Smooth muscle cell (in vitro differentiated cells): ENCODE measurements around the gene HCCS. TPM values are rescaled to one million over a fixed set of nuclear protein-coding genes. Genes with fewer than 3 reads are reported as not detected.

ENCODE experiments used
- DNase-seq: peaks from one replicate; lab custom pipeline; 2025; ENCODE audit not compliant: unreplicated experiment; lab: John Stamatoyannopoulos, UW
- H2AFZ ChIP-seq: fragments of 200-600 bp; sonication (generic); 2 replicates; pipeline ENCODE4 v1.6.0; 2016; ENCODE audit warnings: antibody characterized with exemption, low read depth, mild to moderate bottlenecking
- H3F3A ChIP-seq: fragments of 200-600 bp; sonication (generic); 2 replicates; pipeline ENCODE4 v1.6.0; 2017; ENCODE audit warnings: antibody characterized with exemption, low read depth
- H3K27ac ChIP-seq: fragments of 200-600 bp; sonication (generic); 2 replicates; pipeline ENCODE4 v1.5.1; 2016; ENCODE audit warnings: low read depth, mild to moderate bottlenecking
- H3K27me3 ChIP-seq: fragments of 200-600 bp; sonication (generic); 2 replicates; pipeline ENCODE4 v1.6.1; 2016; ENCODE audit warnings: low read depth, mild to moderate bottlenecking
- H3K36me3 ChIP-seq: fragments of 200-600 bp; sonication (generic); 2 replicates; pipeline ENCODE4 v1.5.1; 2016; ENCODE audit warnings: low read depth
- H3K4me1 ChIP-seq: fragments of 200-600 bp; sonication (generic); 2 replicates; pipeline ENCODE4 v1.5.1; 2016; ENCODE audit warnings: low read depth
- H3K4me2 ChIP-seq: fragments of 200-600 bp; sonication (generic); 2 replicates; pipeline ENCODE4 v1.6.0; 2016; ENCODE audit warnings: mild to moderate bottlenecking
- H3K4me3 ChIP-seq: fragments of 200-600 bp; sonication (generic); 2 replicates; pipeline ENCODE4 v1.5.1; 2016; ENCODE audit warnings: mild to moderate bottlenecking
- H3K79me2 ChIP-seq: fragments of 200-600 bp; sonication (generic); 2 replicates; pipeline ENCODE4 v1.6.0; 2016; ENCODE audit warnings: low read depth, mild to moderate bottlenecking
- H3K9ac ChIP-seq: fragments of 200-600 bp; sonication (generic); 2 replicates; pipeline ENCODE4 v1.6.0; 2016; ENCODE audit warnings: low read depth
- H3K9me3 ChIP-seq: fragments of 200-600 bp; sonication (generic); replicated peaks from 2 replicates; pipeline ENCODE4 v1.5.1; 2016; ENCODE audit warnings: low read depth
- H4K20me1 ChIP-seq: fragments of 200-600 bp; sonication (generic); 2 replicates; pipeline ENCODE4 v1.6.0; 2016; ENCODE audit warnings: low read depth
- WGBS: methylation state at CpG from one replicate; pipeline ENCODE4 v1.1.7; 2016; ENCODE audit warnings: low lambda C conversion rate; 5-methylcytosine and 5-hydroxymethylcytosine counted together
- polyA plus RNA-seq: library from polyadenylated mRNA; unstranded; fragments of >200 nt; fragmentation: Nextera tagmentation; extraction: Ambion mirVana; gene quantifications from 2 replicates; pipeline ENCODE4 v1.2.1, GENCODE V29; 2016
- total RNA-seq: library from RNA; depleted of rRNA; stranded (reverse); fragments of >200 nt; gene quantifications from 2 replicates; pipeline ENCODE4 v1.2.3, GENCODE V29; 2014
- TF ChIP-seq, protein P1 (sequence below): fragments of 200-600 bp; sonication (generic); IDR thresholded peaks from 2 replicates; pipeline ENCODE4 v1.5.1; 2017; ENCODE audit warnings: borderline replicate concordance, mild to moderate bottlenecking, antibody characterized with exemption; ENCODE audit not compliant: insufficient read depth, poor library complexity, severe bottlenecking

Gene HCCS
- total and polyA plus RNA-seq, 2 experiments from 2014 or later, result 25.8 to 27.3 TPM

GRCh38 chrX:11124112-11124511 is 13.0 kb downstream of the HCCS start:
- Histone ChIP-seq H3K4me3 (no peak overlapping the region), H3K9ac (no peak overlapping the region), H2AFZ (no peak overlapping the region), H3K79me2 (no peaks in the 10 kb centered on the region), H3K36me3 (peaks cover 3% of the 10 kb centered on the region), H3K4me2 (no peak overlapping the region), H4K20me1 (no peaks in the 10 kb centered on the region), H3K4me1 (no peaks in the 10 kb centered on the region), H3K27me3 (no peaks in the 10 kb centered on the region), H3K9me3 (no peaks in the 10 kb centered on the region), H3F3A (no peaks in the 10 kb centered on the region), H3K27ac (no peak overlapping the region)
- TF ChIP-seq, protein P1, sequence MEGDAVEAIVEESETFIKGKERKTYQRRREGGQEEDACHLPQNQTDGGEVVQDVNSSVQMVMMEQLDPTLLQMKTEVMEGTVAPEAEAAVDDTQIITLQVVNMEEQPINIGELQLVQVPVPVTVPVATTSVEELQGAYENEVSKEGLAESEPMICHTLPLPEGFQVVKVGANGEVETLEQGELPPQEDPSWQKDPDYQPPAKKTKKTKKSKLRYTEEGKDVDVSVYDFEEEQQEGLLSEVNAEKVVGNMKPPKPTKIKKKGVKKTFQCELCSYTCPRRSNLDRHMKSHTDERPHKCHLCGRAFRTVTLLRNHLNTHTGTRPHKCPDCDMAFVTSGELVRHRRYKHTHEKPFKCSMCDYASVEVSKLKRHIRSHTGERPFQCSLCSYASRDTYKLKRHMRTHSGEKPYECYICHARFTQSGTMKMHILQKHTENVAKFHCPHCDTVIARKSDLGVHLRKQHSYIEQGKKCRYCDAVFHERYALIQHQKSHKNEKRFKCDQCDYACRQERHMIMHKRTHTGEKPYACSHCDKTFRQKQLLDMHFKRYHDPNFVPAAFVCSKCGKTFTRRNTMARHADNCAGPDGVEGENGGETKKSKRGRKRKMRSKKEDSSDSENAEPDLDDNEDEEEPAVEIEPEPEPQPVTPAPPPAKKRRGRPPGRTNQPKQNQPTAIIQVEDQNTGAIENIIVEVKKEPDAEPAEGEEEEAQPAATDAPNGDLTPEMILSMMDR, result no peak
- DNase-seq, result no peak
- WGBS, result 52% methylated on average over 2 of the region's 2 CpGs

- Histone ChIP-seq H3K27me3 (no peaks in the 10 kb centered on the region), H3K9ac (no peak overlapping the region), H3F3A (no peaks in the 10 kb centered on the region), H3K4me2 (no peak overlapping the region), H2AFZ (no peak overlapping the region), H3K36me3 (peaks cover 3% of the 10 kb centered on the region), H3K4me1 (no peaks in the 10 kb centered on the region), H3K9me3 (no peaks in the 10 kb centered on the region), H3K27ac (no peak overlapping the region), H3K79me2 (no peaks in the 10 kb centered on the region), H3K4me3 (no peak overlapping the region), H4K20me1 (no peaks in the 10 kb centered on the region)
- 74% methylated on average over 5 of the region's 5 CpGs for WGBS
- DNase-seq, result no peak
- TF ChIP-seq, protein P1, result no peak
Measured at GRCh38 chrX:11125060-11125459, 13.9 kb downstream of the HCCS start.

DNA sequence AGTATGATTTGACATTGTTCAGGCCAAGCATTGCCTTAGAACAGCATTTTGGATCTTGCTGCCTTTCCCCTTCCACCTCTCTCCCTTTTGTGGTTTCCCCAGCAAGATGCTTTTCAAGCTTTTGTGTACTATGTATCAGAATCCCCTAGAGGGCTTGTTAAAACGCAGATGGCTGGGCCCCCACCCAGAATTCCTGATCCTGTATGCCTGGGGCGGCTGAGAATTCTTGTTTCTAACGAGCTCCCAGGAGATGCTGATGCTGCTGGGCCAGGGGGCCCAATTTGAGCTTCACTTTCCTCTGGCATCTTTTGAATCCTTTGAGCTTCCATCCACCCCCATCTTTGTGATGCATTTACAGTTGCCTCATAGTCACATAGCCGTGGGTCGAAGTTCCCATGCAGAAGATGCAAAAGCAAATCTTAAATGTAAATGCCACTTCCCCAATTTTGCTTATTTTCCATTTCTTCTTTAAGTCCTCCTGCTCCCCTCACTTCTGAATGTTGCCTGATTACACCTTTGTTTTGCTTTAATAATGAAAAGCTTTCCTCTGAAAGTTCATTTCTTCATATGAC is 18.5 kb downstream of the HCCS start:
- no peak for DNase-seq
- WGBS, result 58% methylated on average over 5 of the region's 5 CpGs
- Histone ChIP-seq H3K9ac (no peak overlapping the region), H3K4me2 (no peak overlapping the region), H3K4me1 (no peaks in the 10 kb centered on the region), H3K9me3 (no peaks in the 10 kb centered on the region), H3K4me3 (no peak overlapping the region), H3K36me3 (no peaks in the 10 kb centered on the region), H2AFZ (no peak overlapping the region), H4K20me1 (no peaks in the 10 kb centered on the region), H3F3A (no peaks in the 10 kb centered on the region), H3K27me3 (no peaks in the 10 kb centered on the region), H3K27ac (no peak overlapping the region), H3K79me2 (no peaks in the 10 kb centered on the region)
- TF ChIP-seq, protein P1, result no peak

DNA sequence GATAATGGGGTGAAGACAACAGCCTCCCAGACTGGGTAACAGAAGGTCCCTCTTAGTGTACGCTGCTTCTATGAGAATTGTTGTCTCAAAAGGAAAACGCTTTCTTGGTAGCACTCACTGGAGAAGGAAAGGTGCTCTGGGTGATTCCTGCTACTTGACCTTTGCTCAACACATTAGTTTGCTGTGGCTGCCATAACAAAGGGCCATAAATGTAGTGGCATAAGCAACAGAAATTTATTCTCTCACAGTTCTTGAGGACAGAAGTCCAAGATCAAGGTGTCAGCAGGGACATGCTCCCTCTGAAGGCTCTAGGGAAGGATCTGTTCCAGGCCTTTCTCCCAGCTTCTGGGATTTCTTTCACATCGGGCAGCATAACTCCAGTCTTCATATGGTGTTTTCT is 19.0 kb downstream of the HCCS start:
- no peak overlapping the region for H2AFZ ChIP-seq
- no peaks in the 10 kb centered on the region for H4K20me1 ChIP-seq
- H3K79me2 ChIP-seq, result no peaks in the 10 kb centered on the region
- H3F3A ChIP-seq, result no peaks in the 10 kb centered on the region
- no peak for DNase-seq
- no peaks in the 10 kb centered on the region for H3K4me1 ChIP-seq
- H3K4me2 ChIP-seq, result no peak overlapping the region
- no peaks in the 10 kb centered on the region for H3K27me3 ChIP-seq
- no peak overlapping the region for H3K27ac ChIP-seq
- TF ChIP-seq, protein P1, result no peak
- WGBS, result 75% methylated on average over 3 of the region's 3 CpGs
- H3K9ac ChIP-seq, result no peak overlapping the region
- H3K9me3 ChIP-seq, result no peaks in the 10 kb centered on the region
- no peaks in the 10 kb centered on the region for H3K36me3 ChIP-seq
- H3K4me3 ChIP-seq, result no peak overlapping the region
